Gastroesophageal sphincter (tissue), 4 donors: Measurements from ENCODE around the gene HSPA12B. TPM values are rescaled to one million over a fixed set of nuclear protein-coding genes. Genes with fewer than 3 reads are reported as not detected.

ENCODE experiments used
- ATAC-seq: fragments of 150-250 bp; one replicate; pipeline ENCODE4 v1.9.1; 2016; ENCODE audit warnings: mild to moderate bottlenecking, moderate library complexity
- H3K27ac ChIP-seq, 4 donors: fragments of 200-600 bp; sonication (generic) in 3 of 4; 1 replicate in 3 of 4; 2 replicates in 1 of 4; pipeline ENCODE4 v1.5.1; 2016 to 2019
- H3K27me3 ChIP-seq: fragments of 200-600 bp; sonication (generic); one replicate; pipeline ENCODE4 v1.5.1; 2019
- H3K36me3 ChIP-seq, 2 donors: fragments of 200-600 bp; sonication (generic); one replicate each; pipeline ENCODE4 v1.5.1; 2019; ENCODE audit warnings: control low read depth in 1 of 2
- H3K4me1 ChIP-seq, 3 donors: fragments of 200-600 bp; sonication (generic); 1 replicate in 2 of 3; 2 replicates in 1 of 3; pipeline ENCODE4 v1.5.1; 2016 to 2019; ENCODE audit warnings: control low read depth in 2 of 3
- H3K4me3 ChIP-seq, 2 donors: fragments of 200-600 bp; sonication (generic); one replicate each; pipeline ENCODE4 v1.5.1; 2019; ENCODE audit warnings: mild to moderate bottlenecking in 1 of 2, moderate library complexity in 1 of 2
- H3K9me3 ChIP-seq, 3 donors: fragments of 200-600 bp; sonication (generic); one replicate each; pipeline ENCODE4 v1.5.1; 2017 to 2019; ENCODE audit warnings: control low read depth in 2 of 3
- CTCF ChIP-seq, 4 experiments: fragments of 200-600 bp in 2 of 4; fragments of 450-650 bp in 2 of 4; sonication (generic) in 1 of 4; IDR thresholded peaks; one replicate each; pipeline ENCODE4 v1.5.1; 2017 to 2019; ENCODE audit warnings: antibody characterized with exemption in 4 of 4, mild to moderate bottlenecking in 2 of 4, moderate library complexity in 2 of 4
- EP300 ChIP-seq: sonication (generic); formaldehyde crosslinking; IDR thresholded peaks from one replicate; pipeline ENCODE4 v1.6.1; 2017; ENCODE audit warnings: antibody characterized with exemption, mild to moderate bottlenecking
- POLR2A ChIP-seq, 2 donors: fragments of 450-650 bp; IDR thresholded peaks; one replicate each; pipeline ENCODE4 v1.6.1; 2017; ENCODE audit warnings: antibody characterized with exemption in 2 of 2, mild to moderate bottlenecking in 2 of 2, moderate library complexity in 1 of 2
- POLR2AphosphoS5 ChIP-seq: sonication (generic); formaldehyde crosslinking; IDR thresholded peaks from one replicate; pipeline ENCODE4 v1.6.1; 2017; ENCODE audit warnings: antibody characterized with exemption
- WGBS, 2 donors: methylation state at CpG; one replicate each; pipeline ENCODE4 v1.1.5; 2018; ENCODE audit warnings: low coverage in 1 of 2; 5-methylcytosine and 5-hydroxymethylcytosine counted together
- total RNA-seq, 4 donors: library from RNA; depleted of rRNA; stranded (reverse); fragments of >200 nt; gene quantifications; one replicate each; pipeline ENCODE4 v1.1.0, GENCODE V29; 2016

Gene HSPA12B
- total RNA-seq, 4 donors from 2014 or later = 9.6 to 19.3 (median 14.4) TPM

GRCh38 chr20:3744037-3744436 lies 11.6 kb downstream of the HSPA12B start:
- ATAC-seq = no peak

GRCh38 chr20:3744806-3745685 lies 12.6 kb downstream of the HSPA12B start:
- peak overlapping the region in 2 of 4 donors; percentile 17 to 38 for H3K27ac ChIP-seq
- H3K36me3 ChIP-seq = peaks cover 0 to 27% of the 10 kb centered on the region in 2 donors
- peak; percentile 42 for ATAC-seq
- TF ChIP-seq CTCF (IDR thresholded peaks at IDR 0.05) (no peak), POLR2AphosphoS5 (no peak)
- 33 to 36% methylated on average over 9 to 15 of the region's 45 CpGs for WGBS, 2 donors
- peaks cover 45% of the 10 kb centered on the region for H3K27me3 ChIP-seq
- H3K4me1 ChIP-seq = peaks cover 0 to 29% (median 0%) of the 10 kb centered on the region in 3 donors
- no peaks in the 10 kb centered on the region for H3K9me3 ChIP-seq
- no peak overlapping the region for H3K4me3 ChIP-seq

More at GRCh38 chr20:3744037-3744436, 11.6 kb downstream of the HSPA12B start:
- Histone ChIP-seq H3K27ac (no peak overlapping the region), H3K4me1 (peaks cover 0 to 21% (median 0%) of the 10 kb centered on the region in 3 donors), H3K4me3 (no peak overlapping the region), H3K36me3 (peaks cover 0 to 18% of the 10 kb centered on the region in 2 donors), H3K27me3 (peaks cover 35% of the 10 kb centered on the region), H3K9me3 (no peaks in the 10 kb centered on the region)
- WGBS, 2 donors = 83% methylated on average over 1 of the region's 1 CpG; no CpG with 5 or more reads in 1 of the 2 donors
- TF ChIP-seq CTCF (IDR thresholded peaks at IDR 0.05) (no peak), EP300 (no peak), POLR2AphosphoS5 (no peak), POLR2A (IDR thresholded peaks at IDR 0.05) (no peak)

- peaks cover 0 to 26% (median 0%) of the 10 kb centered on the region in 3 donors for H3K4me1 ChIP-seq
- no peak for ATAC-seq
- peaks cover 50% of the 10 kb centered on the region for H3K27me3 ChIP-seq
- no peaks in the 10 kb centered on the region for H3K9me3 ChIP-seq
- H3K27ac ChIP-seq = no peak overlapping the region
- WGBS, 2 donors = 43 to 65% methylated on average over 2 to 4 of the region's 11 CpGs
- TF ChIP-seq EP300 (no peak), POLR2A (IDR thresholded peaks at IDR 0.05) (no peak), POLR2AphosphoS5 (no peak), CTCF (IDR thresholded peaks at IDR 0.05) (no peak)
- no peak overlapping the region for H3K4me3 ChIP-seq
- peaks cover 0 to 34% of the 10 kb centered on the region in 2 donors for H3K36me3 ChIP-seq
Observed at GRCh38 chr20:3745686-3746173, 13.2 kb downstream of the HSPA12B start.

GRCh38 chr20:3747471-3747870 lies 15.0 kb downstream of the HSPA12B start:
- WGBS, 2 donors = no CpG with 5 or more reads among the region's 2 CpGs
- no peak overlapping the region for H3K4me3 ChIP-seq
- H3K27ac ChIP-seq = no peak overlapping the region
- peaks cover 0 to 49% of the 10 kb centered on the region in 2 donors for H3K36me3 ChIP-seq
- peaks cover 0 to 33% (median 6%) of the 10 kb centered on the region in 3 donors for H3K4me1 ChIP-seq
- no peak for TF ChIP-seq EP300
- TF ChIP-seq POLR2A (IDR thresholded peaks at IDR 0.05) = no peak
- no peak for TF ChIP-seq CTCF (IDR thresholded peaks at IDR 0.05)
- no peak for TF ChIP-seq POLR2AphosphoS5
- peaks cover 48% of the 10 kb centered on the region for H3K27me3 ChIP-seq
- no peaks in the 10 kb centered on the region for H3K9me3 ChIP-seq
- ATAC-seq = no peak
